ENCODE results near the gene SUDS3. TPM values are rescaled to one million over a fixed set of nuclear protein-coding genes. Genes with fewer than 3 reads are reported as not detected.
"Not testable (repeated sequence)": the region's sequence is repeated elsewhere in the genome, so short reads cannot be mapped to it uniquely, and the experiment has no call there.

Gene SUDS3
- total and polyA plus RNA-seq, 4 donors, result 6.7 to 22.8 (median 12.3) TPM

DNA sequence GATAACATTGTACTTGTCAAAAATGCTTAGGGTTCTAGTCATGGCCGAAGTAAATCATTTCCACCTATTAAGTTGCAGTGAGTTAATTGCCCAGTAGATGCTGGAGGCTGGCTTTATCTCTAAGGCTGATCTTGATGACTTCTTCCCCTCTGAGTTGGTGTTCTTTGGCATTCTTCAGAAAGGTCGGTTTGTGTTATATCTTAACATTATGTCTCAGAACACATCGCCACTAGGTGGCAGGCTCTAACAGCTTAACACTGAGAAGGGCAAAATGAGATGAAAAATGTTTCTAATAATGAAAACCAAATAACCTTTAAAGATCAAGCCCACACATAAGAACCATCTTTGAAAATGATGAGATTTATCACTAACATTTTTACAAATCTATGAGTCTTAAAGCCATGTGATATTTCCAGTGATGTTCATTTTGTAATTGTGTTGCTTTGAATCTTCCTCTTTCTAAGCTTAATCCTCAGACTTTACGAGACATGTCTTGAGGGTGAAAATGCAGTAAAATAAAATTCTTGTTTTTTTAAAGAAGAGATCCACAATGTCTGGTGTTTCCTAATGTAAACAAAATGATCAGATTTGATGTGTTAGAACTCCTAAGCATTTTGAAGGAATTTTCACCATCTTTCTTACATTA lies 28.6 kb downstream of the SUDS3 start:
- DNase-seq (ENCODE audit: low spot score), result peak; percentile 67
- Histone ChIP-seq H3K9ac (ENCODE audit: low read depth in 1 of 2, low read length in 2 of 2) (no peak overlapping the region), H3K27me3 (ENCODE audit: control insufficient read depth in 4 of 4, insufficient read depth in 4 of 4, low read length in 3 of 4) (no peaks in the 10 kb centered on the region), H3K9me3 (ENCODE audit: control insufficient read depth in 4 of 4, low read length in 3 of 4) (no peaks in the 10 kb centered on the region), H3K36me3 (ENCODE audit: control insufficient read depth in 4 of 4, insufficient read depth in 3 of 4, low read depth in 1 of 4, low read length in 3 of 4) (peaks cover 10 to 46% (median 28%) of the 10 kb centered on the region in 4 donors), H3K4me1 (ENCODE audit: control insufficient read depth in 4 of 4, insufficient read depth in 4 of 4, low read length in 3 of 4) (no peaks in the 10 kb centered on the region), H3K27ac (ENCODE audit: low read depth in 1 of 2, low read length in 2 of 2) (no peak overlapping the region), H3K4me3 (ENCODE audit: low read depth in 1 of 3, low read length in 3 of 3) (no peak overlapping the region)
- TF ChIP-seq ATF3 (IDR thresholded peaks at IDR 0.05) (no peak), CTCF (IDR thresholded peaks at IDR 0.05; ENCODE audit: low read depth, low read length, missing input control) (peak; percentile 69), HNF4G (IDR thresholded peaks at IDR 0.05) (no peak), SP1 (IDR thresholded peaks at IDR 0.05) (no peak), REST (IDR thresholded peaks at IDR 0.05) (no peak), EGR1 (IDR thresholded peaks at IDR 0.05; ENCODE audit: low read depth in 2 of 2) (no peak), FOXA1 (IDR thresholded peaks at IDR 0.05) (no peak), JUND (IDR thresholded peaks at IDR 0.05) (no peak), MAX (IDR thresholded peaks at IDR 0.05) (no peak), RXRA (IDR thresholded peaks at IDR 0.05) (no peak), GABPA (IDR thresholded peaks at IDR 0.05 in 1 of 2, conservative IDR thresholded peaks at IDR 0.05 in 1 of 2) (no peak), YY1 (IDR thresholded peaks at IDR 0.05) (no peak), RAD21 (IDR thresholded peaks at IDR 0.05) (peak; percentile 87 to 90), NR2F2 (IDR thresholded peaks at IDR 0.05) (no peak)
- TF ChIP-seq, protein P1, sequence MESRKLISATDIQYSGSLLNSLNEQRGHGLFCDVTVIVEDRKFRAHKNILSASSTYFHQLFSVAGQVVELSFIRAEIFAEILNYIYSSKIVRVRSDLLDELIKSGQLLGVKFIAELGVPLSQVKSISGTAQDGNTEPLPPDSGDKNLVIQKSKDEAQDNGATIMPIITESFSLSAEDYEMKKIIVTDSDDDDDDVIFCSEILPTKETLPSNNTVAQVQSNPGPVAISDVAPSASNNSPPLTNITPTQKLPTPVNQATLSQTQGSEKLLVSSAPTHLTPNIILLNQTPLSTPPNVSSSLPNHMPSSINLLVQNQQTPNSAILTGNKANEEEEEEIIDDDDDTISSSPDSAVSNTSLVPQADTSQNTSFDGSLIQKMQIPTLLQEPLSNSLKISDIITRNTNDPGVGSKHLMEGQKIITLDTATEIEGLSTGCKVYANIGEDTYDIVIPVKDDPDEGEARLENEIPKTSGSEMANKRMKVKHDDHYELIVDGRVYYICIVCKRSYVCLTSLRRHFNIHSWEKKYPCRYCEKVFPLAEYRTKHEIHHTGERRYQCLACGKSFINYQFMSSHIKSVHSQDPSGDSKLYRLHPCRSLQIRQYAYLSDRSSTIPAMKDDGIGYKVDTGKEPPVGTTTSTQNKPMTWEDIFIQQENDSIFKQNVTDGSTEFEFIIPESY (IDR thresholded peaks at IDR 0.05), result no peak
- 50% methylated on average over 4 of the region's 4 CpGs for WGBS

GRCh38 chr12:118408241-118408640 lies 31.9 kb downstream of the SUDS3 start:
- not testable (repeated sequence) for H3K4me1 ChIP-seq (ENCODE audit: control insufficient read depth in 4 of 4, insufficient read depth in 4 of 4, low read length in 3 of 4); H3K4me3 ChIP-seq (ENCODE audit: low read depth in 1 of 3, low read length in 3 of 3); H3K27me3 ChIP-seq (ENCODE audit: control insufficient read depth in 4 of 4, insufficient read depth in 4 of 4, low read length in 3 of 4); H3K9ac ChIP-seq (ENCODE audit: low read depth in 1 of 2, low read length in 2 of 2); H3K27ac ChIP-seq (ENCODE audit: low read depth in 1 of 2, low read length in 2 of 2); H3K9me3 ChIP-seq (ENCODE audit: control insufficient read depth in 4 of 4, low read length in 3 of 4); DNase-seq (ENCODE audit: low spot score)
- H3K36me3 ChIP-seq (ENCODE audit: control insufficient read depth in 4 of 4, insufficient read depth in 3 of 4, low read depth in 1 of 4, low read length in 3 of 4), result peaks cover 7 to 40% (median 30%) of the 10 kb centered on the region in 4 donors
- WGBS, result 97% methylated on average over 8 of the region's 8 CpGs
